UCSD-AML1 (cell line): ENCODE measurements around the gene TIPARP.

ENCODE experiments used
- DNase-seq: peaks from one replicate; lab custom pipeline; 2025; ENCODE audit not compliant: unreplicated experiment; lab: John Stamatoyannopoulos, UW

TIPARP gene, protein sequence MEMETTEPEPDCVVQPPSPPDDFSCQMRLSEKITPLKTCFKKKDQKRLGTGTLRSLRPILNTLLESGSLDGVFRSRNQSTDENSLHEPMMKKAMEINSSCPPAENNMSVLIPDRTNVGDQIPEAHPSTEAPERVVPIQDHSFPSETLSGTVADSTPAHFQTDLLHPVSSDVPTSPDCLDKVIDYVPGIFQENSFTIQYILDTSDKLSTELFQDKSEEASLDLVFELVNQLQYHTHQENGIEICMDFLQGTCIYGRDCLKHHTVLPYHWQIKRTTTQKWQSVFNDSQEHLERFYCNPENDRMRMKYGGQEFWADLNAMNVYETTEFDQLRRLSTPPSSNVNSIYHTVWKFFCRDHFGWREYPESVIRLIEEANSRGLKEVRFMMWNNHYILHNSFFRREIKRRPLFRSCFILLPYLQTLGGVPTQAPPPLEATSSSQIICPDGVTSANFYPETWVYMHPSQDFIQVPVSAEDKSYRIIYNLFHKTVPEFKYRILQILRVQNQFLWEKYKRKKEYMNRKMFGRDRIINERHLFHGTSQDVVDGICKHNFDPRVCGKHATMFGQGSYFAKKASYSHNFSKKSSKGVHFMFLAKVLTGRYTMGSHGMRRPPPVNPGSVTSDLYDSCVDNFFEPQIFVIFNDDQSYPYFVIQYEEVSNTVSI

DNA sequence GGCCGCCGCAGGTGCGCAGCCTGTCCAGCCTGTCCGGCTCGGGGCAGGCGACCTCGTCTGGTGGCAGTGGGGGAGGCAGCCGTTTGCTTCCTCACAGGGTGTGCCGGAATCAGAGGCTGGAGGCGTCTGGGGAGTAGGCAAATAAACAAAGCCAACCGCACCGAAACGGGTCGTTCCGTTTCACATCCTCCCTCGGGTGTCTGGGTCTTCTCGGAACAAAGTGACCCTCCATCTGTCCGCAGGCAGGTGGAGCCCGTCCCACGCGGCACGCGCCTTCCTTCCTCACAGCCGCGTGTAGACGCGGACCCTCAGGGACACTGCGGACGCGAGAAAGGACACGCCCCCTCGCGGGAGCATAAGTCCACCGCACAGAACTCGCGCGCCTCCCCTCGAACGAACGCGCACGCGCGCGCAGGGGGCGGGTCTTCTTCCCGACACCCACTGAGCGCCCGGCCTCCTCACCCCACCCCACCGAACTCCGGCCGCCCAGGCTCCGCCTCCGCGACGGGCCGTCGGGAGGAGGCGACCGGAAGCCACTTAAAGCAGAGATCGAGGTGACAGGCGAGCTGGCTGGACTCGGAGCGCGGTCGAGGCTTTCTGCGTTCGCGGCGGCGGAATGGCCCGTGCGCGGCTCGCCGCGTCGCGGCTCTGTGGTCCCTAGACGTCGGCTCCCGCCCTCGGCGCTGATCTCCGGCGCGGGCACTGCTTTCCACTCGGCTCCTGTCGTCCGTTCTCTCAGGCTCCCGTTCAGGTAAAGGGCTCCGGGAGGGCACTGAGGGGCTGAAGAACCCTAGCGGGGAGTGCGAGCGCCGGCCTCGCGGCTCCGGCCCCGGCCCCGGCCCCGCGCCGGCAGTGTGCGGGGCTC, at the start of gene TIPARP:
Gene TIPARP, plus strand, starts transcription at position 545 of the 865 bp plus-strand sequence. CDS start 3,108 bp downstream, outside the sequence.
- peak; percentile 100 for DNase-seq

DNA sequence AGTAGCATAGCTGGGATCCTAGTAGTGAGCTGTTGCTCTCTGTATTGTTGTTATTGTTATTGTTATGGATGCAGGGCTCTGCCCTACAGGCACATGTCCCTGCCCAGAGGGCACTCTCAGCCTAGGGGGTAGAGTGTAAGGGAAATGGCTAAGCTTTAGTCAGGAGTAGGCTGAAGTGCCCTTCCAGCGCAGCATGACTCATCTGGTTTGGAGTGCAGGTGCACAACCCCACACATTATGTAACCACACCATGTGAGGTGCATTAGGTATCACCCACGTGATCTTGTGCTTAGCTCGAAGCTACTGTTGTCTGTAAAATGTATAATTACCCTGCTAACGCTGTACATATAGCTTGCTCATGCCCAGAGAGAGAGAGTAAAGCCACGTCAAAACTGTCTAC, 48.3 kb upstream of the TIPARP start:
- no peak for DNase-seq

DNA sequence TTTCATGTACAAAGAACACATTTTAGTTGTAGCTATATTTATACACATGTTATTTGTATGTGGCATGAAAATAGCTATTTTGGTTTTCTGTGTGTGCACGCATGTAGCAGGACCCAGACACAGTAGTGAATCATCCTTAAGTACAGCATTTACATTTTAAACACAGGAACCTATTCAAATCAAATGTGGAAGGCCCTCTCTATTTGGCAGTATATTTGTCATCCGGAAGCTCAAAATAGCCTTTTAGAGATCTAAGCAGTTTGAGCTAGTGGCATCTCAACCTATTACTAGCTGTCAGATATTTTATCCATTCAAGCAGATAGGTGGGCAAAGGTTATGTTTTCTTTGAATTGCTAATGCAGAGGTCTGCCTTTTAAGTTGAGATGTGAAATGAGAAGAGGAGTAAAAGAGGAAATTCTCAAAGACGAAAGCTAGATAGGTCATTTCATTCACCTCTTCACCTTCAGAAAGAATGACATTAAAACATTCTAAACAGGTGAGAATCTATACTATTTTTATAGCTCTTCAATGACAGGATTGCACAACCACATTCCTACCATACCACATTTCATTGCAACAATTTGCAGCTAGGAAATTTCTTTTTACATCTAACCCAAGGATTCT, 46.3 kb upstream of the TIPARP start:
- no peak for DNase-seq

DNA sequence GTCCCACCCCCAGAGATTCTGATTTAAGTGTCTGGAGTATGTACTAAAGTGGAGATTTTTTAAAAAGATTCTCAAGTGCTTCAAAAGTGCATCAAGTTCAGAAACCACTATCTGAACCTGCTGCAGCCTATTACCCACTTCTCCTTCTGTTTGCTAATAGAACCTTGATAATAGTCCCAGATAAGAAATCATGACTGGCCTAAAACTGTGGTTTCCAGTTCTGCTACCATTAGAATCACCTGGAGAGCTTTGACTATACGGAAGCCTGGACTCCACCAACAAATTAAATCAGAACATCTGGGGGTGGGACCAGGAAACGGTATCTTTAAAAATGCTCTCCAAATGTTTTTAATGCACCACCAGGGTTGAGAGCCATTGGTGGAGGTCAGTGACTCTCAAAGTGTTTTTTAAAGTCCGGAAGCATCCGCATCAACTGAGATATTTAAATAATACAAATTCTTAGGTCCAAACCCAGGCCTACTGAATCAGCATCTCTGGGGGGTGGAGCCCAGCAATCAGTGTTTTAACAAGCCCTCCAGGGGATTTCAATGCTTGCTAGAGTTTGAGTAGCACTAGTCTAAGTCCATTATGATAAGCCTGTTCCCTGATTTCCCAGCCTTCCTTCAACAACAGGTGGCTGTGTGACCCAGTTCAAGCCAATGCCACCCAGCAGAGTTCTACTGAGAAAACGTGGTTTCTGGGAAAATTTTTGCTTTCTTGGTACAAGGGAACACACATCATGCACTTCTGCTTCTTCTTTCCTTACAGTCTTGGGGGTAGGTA, 45.4 kb upstream of the TIPARP start:
- no peak for DNase-seq

DNA sequence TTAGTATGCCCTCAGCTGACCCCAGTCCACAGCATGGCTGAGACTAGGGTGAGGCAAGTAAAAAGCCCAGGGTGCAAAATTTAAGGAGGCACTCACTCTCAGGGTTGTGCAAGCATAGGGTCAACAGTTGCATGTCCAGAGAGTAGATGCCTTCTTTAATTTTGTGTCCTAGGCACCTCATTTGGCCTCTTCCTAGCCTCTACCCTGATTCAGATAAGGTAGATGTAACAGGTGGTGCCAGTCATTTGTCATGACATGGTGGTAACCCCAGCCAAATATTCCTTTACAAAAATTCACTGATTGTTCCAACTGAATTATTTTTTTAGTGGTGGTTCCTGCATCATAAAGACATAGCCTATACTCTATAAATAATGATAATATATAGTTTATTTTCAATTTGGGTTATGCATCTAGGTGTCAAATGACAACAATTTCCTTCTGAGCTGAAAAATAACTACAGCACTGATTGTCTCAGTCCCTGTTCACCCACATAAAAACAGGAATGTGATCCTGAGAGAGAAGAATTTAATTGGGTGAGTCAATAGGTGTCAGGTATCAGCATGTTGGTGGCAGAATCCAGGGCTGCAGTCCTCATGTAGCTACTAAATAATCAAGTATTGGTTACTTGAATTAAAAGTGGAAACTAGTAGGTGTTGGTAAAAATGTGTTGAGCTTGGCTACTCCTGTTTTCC, 44.2 kb upstream of the TIPARP start:
- DNase-seq: no peak

DNA sequence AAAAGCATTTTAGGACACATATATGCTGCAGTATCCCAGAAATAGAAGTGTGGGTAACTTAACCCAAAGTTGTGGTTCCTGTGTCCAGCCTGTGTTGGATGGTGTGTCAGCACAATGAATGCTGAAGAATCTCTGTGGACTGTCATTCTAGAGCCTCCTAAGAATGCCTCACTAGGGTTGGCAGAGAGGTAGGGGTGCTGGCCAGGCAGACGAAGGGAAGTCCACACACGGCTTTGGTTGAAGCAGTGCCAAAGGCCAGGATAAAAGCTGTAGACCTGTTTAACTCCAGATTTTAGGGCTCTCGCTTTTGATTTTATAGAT, 43.7 kb upstream of the TIPARP start:
- no peak for DNase-seq

DNA sequence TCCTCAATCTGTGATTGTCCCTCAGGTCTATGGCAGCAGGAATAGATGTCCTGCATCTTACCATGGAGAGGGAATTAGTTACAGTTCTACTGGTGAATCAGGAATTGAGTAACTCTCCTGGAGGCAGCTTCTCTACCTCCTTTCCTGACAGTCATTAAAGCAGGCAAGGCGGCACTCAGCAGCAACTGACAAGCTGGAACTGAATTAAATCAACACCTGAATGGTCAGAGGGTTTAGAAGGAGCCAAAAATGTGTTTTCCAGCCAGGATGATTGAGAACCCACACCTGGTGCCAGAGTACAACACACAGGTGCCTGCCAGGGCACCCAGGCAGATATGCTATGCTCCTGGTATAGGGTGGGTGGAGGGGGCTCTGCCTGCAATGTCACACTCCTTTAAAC, 43.1 kb upstream of the TIPARP start:
- DNase-seq: no peak

DNA sequence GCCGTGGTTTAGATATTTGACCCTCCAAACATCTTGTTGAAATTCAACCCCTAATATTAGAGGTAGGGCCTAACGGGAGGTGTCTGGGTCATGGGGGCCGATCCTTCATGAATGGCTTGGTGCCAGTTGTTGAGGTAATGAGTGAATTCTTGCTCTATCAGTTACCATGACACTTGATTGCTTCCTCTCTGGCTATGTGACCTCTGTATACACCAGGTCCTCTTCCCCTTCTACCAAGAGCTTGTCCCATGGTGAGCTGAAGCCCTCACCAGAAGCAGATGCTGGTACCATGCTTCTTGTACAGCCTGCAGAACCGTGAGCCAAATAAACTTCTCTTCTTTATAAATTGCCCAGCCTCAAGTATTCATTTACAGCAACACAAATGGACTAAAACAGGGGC, 41.8 kb upstream of the TIPARP start:
- DNase-seq: no peak

DNA sequence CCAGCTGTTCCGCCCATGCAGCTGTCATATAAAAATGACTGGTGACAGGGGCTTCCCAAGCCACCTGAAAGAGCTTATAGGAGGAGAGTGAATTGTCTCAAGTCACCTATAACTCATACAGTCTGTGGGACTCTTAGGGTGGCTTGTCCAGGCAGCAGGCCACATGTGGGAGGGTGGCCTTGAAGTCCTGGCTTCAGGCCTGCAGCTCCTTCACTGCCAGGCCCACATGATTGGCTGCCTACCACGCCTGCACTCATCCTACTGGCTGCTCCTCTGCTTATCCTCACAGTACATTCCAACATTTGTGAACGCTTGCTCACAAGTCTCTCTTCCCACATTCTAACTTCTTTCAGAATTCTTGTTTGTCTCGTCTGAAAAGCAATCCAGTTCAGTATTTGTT, 41.1 kb upstream of the TIPARP start:
- no peak for DNase-seq

DNA sequence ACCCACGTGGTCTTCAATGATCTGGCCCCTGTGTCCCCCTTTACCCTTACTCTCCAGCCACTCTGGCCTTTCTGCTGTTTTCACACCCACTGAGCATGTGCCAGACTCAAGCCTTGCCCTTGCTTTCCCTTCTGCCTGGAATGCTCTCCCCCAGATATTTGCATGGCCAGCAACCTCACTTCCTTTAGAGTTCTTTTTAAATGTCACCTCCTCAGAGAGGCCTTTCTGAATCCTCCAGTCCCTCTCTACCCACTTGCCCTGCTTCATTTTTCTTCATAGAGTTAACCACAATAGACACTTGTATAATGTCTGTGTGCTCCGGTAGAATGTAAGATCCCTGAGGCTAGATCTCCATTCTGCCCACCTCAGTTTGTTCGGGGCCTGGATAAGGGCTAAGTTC, 39.4 kb upstream of the TIPARP start:
- DNase-seq: no peak

DNA sequence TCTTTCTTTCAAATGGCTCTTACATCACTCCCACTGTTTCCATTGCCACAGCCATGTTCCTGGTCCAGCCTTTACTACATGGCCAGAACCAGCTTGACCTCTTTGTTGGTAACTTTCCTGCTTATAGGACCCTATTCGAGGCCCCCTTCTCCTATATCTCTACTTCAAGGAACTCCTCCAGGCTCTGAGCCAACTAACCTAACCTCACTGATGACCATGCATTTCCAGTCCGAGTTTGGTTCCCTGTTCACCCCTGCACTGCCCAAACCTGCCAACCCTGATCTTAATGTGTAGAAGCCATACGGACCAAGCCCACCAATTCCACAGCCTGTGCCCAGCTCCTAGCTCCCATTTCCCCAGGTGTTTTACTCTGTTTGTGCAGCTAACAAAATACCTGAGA, 38.4 kb upstream of the TIPARP start:
- no peak for DNase-seq

DNA sequence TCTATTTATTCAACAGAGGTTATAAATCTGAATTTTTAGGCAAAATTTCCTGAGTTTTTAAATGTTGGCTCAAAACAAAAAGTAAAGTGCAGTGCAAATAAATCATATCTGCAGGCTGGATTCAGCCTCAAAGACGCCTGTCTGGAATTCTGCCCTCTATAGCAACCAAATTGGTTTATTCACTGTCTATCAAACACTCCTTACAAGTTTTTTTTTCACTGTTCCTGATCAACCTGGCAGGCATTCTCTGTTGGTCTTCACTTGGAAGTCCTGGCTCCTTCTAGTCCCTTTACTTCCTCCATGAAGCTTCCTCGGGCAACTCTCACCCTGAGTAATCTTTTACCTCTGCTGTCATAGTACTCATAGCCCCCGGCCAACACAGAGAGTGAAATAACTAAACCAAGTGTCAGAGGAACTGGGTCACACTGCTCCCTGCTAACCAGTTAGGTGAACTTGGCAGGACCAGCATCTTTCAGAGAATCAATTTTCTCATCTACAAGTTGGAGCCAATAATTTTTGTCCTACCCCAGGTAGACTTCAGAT, 36.8 kb upstream of the TIPARP start:
- no peak for DNase-seq

DNA sequence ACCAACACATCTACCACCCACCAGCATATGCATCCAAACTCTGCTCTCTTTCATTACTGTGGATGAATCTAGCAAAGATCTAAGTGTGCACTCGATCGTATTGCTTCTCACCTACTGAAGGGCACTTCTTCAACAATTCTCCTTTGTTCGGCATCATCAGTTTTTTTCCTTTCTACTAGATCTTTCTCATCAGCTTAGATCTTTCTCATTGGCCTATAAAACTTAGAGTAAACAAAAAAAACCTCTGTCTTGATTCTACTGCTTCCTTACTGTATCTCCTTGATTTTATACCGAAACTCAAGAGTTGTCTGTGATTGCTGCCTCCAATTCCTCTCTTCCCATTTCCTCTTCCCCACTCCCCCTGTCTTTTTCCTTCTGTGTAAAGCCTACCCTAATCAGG, 36.1 kb upstream of the TIPARP start:
- DNase-seq: no peak

DNA sequence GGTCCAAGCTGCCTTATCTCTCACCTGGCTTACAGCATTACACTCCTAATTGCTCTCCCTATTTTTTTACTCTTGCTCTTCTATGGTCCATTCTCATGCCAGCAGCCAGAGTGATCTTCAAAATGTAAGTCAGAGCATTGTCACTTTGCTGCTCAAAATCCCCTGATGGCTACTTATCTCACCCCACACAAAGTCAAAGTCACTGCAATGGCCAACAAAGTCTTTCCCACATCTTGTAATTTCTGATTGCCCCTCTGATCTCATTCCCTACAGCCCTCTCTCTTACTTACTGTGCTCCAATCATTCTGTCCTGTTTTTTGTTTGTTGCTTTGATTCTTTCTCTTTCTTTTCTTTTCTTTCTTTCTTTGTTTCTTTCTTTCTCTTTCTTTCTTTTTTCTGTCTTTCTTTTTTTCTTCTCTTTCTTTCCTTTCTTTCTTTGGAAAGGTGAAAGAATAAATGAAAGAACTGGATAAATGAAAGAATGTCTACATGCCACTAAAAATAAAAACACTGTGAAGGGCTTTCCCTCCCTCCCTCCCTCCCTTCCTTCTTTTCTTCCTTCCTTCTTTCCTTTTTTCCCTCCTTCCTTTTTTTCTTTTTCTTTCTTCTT, 34.9 kb upstream of the TIPARP start:
- DNase-seq: no peak

DNA sequence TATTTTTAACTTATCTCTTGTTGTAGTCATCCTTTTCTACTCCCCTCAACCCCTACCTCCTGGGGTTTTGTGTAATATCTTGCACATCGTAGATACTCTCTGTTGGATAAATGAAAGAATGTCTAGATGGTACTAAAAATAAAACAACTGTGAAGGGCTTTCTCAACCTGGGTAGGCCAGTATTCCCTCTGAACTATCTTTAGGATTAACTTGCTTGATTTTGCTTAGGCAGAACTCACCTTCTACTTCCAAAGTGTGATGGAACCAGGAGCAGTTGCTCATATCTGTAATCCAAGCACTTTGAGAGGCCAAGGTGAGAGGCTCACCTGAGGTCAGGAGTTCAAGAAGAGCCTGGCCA, 32.8 kb upstream of the TIPARP start:
- no peak for DNase-seq

DNA sequence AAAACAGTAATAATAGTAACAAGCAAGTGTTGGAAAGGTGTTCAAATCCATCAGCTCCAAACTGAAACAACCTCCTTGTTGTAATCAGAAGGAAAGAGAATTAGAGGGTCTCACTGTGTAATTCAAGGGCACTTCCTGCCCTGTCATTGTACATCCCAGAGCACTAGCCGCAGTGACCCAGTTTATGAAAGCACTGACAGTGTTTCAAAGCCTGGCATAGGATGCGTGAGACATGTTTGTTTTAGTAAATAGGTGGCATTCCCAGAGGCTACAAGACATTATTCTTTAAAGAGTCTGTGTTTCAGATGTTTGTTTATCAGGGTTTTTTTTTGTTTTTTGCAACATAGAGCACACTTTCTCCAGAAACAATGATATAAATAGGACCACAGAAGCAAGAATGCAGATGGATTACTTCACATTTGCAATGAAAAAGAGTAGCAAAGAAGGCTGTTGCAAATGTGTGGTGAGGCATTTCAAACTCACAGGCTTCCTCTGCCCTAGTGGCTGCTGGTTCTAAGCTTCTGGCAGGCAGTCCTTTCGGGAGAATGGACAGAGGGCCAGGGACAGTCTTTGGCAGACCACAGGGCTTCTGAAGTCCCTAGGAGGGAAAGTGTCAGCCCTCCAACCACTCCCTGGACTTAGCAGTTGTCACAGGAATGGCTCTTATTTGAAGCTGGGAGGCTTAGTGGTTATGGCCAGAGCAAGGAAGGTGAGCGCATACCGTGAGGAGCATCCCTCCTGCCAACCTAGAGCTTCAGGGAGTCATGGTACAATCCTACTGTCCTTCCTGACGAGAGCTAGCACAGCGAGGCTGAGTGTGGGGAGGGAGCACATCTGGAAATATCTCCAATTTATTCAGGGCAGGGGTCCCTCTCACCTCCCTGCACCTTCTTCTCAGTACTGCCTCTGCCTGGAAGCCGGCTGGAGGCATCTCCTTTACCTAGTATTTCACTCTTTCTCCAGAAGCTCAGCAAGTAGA, 31.4 kb upstream of the TIPARP start:
- no peak for DNase-seq

DNA sequence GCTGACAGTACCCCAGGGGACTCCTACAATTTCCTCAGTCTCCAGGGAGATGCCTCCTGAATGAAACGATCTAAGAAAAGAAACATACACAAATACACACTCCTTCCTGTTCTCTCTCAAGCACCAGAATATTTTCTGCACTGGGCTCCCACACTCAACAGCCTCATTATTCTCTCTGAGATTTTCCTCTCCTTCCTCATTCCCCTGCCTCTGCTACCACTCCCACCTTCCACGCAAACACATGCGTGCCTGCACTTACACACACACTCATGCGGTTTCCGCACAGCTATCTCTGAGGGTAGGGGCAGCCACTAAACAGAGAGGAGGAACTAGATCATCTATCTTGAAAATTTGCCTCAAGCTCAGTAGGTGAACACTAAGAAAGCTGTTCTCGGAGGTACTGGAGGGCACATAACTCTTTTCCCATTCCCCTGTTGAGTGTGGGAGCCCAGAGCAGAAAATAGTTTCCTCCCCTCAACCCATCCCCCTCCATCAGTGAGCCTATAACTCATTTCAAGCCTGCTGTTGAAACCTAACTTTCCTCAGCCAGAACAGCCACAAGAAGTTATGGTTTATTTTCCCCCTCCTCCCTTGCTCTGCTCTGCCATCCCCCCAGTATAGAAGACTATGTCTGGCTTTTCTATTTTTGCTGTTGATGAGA, 30.5 kb upstream of the TIPARP start:
- DNase-seq: peak; percentile 72

DNA sequence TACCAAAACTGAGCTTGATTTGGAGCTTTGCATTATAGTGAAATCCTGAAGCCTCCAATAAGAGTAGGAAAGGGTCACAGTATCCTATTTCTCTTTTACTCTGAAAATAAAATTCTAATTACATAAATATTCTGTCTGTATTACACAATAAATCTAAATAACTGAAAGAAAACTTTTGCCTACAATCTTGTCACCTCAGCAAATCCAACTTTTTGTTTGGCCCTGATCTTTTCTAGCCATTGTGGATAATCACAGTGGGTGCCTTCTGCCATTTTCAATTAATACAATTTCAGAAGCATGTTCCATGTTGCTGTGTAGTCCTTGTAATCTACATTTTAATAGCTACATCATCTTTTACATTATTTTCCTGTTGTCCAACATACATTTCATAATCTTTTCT, 29.4 kb upstream of the TIPARP start:
- no peak for DNase-seq
